ENCODE data around the gene SHOC2. TPM values are rescaled to one million over a fixed set of nuclear protein-coding genes. Genes with fewer than 3 reads are reported as not detected.

SHOC2 gene
- total RNA-seq, 1 donor from 2014 or later: 48.9 TPM

- no peak for TF ChIP-seq CTCF (IDR thresholded peaks at IDR 0.05; ENCODE audit: unreplicated experiment)
- no peak for DNase-seq (ENCODE audit: low spot score)
- no peaks in the 10 kb centered on the region for H3K9me3 Mint-ChIP-seq (ENCODE audit: unreplicated experiment)
- H3K36me3 Mint-ChIP-seq (ENCODE audit: low read depth, unreplicated experiment): no peaks in the 10 kb centered on the region
- H3K27ac Mint-ChIP-seq (ENCODE audit: unreplicated experiment): no peak overlapping the region
- no peaks in the 10 kb centered on the region for H3K27me3 Mint-ChIP-seq (ENCODE audit: unreplicated experiment)
- no peak overlapping the region for H3K4me3 Mint-ChIP-seq (ENCODE audit: unreplicated experiment)
- H3K4me1 Mint-ChIP-seq (ENCODE audit: unreplicated experiment): peaks cover 10% of the 10 kb centered on the region
Measured at GRCh38 chr10:110966146-110966545, 46.7 kb downstream of the SHOC2 start.

- H3K27me3 Mint-ChIP-seq (ENCODE audit: unreplicated experiment): no peaks in the 10 kb centered on the region
- no peak overlapping the region for H3K4me3 Mint-ChIP-seq (ENCODE audit: unreplicated experiment)
- no peak for DNase-seq (ENCODE audit: low spot score)
- no peaks in the 10 kb centered on the region for H3K36me3 Mint-ChIP-seq (ENCODE audit: low read depth, unreplicated experiment)
- H3K9me3 Mint-ChIP-seq (ENCODE audit: unreplicated experiment): no peaks in the 10 kb centered on the region
- peaks cover 10% of the 10 kb centered on the region for H3K4me1 Mint-ChIP-seq (ENCODE audit: unreplicated experiment)
- no peak for TF ChIP-seq CTCF (IDR thresholded peaks at IDR 0.05; ENCODE audit: unreplicated experiment)
- no peak overlapping the region for H3K27ac Mint-ChIP-seq (ENCODE audit: unreplicated experiment)
Measured at GRCh38 chr10:110967009-110967630, 47.7 kb downstream of the SHOC2 start.

- TF ChIP-seq CTCF (IDR thresholded peaks at IDR 0.05; ENCODE audit: unreplicated experiment): no peak
- Mint-ChIP-seq H3K27ac (ENCODE audit: unreplicated experiment) (no peak overlapping the region), H3K36me3 (ENCODE audit: low read depth, unreplicated experiment) (no peaks in the 10 kb centered on the region), H3K9me3 (ENCODE audit: unreplicated experiment) (no peaks in the 10 kb centered on the region), H3K27me3 (ENCODE audit: unreplicated experiment) (no peaks in the 10 kb centered on the region), H3K4me3 (ENCODE audit: unreplicated experiment) (no peak overlapping the region), H3K4me1 (ENCODE audit: unreplicated experiment) (peaks cover 10% of the 10 kb centered on the region)
- DNase-seq (ENCODE audit: low spot score): no peak
Measured at GRCh38 chr10:110967645-110968044, 48.2 kb downstream of the SHOC2 start.

GRCh38 chr10:110969183-110969582 lies 49.8 kb downstream of the SHOC2 start:
- no peak for DNase-seq (ENCODE audit: low spot score)
- Mint-ChIP-seq H3K36me3 (ENCODE audit: low read depth, unreplicated experiment) (no peaks in the 10 kb centered on the region), H3K4me1 (ENCODE audit: unreplicated experiment) (peaks cover 10% of the 10 kb centered on the region), H3K27ac (ENCODE audit: unreplicated experiment) (peak overlapping the region; percentile 28), H3K9me3 (ENCODE audit: unreplicated experiment) (no peaks in the 10 kb centered on the region), H3K27me3 (ENCODE audit: unreplicated experiment) (no peaks in the 10 kb centered on the region), H3K4me3 (ENCODE audit: unreplicated experiment) (no peak overlapping the region)
- no peak for TF ChIP-seq CTCF (IDR thresholded peaks at IDR 0.05; ENCODE audit: unreplicated experiment)

- H3K4me1 Mint-ChIP-seq (ENCODE audit: unreplicated experiment): peaks cover 10% of the 10 kb centered on the region
- no peak for DNase-seq (ENCODE audit: low spot score)
- H3K27ac Mint-ChIP-seq (ENCODE audit: unreplicated experiment): no peak overlapping the region
- H3K36me3 Mint-ChIP-seq (ENCODE audit: low read depth, unreplicated experiment): no peaks in the 10 kb centered on the region
- H3K27me3 Mint-ChIP-seq (ENCODE audit: unreplicated experiment): no peaks in the 10 kb centered on the region
- H3K4me3 Mint-ChIP-seq (ENCODE audit: unreplicated experiment): no peak overlapping the region
- H3K9me3 Mint-ChIP-seq (ENCODE audit: unreplicated experiment): no peaks in the 10 kb centered on the region
- TF ChIP-seq CTCF (IDR thresholded peaks at IDR 0.05; ENCODE audit: unreplicated experiment): no peak
Measured at GRCh38 chr10:110971638-110972037, 52.2 kb downstream of the SHOC2 start.

All from endothelial cell (in vitro differentiated cells).